ENCODE data around the gene CPNE1.
A peak's percentile ranks its signal among the peaks of the same experiment; 100 is the strongest.

CPNE1 gene

GRCh38 chr20:35651958-35652357, 12.7 kb downstream of the CPNE1 start:
- no peak for DNase-seq (ENCODE audit: low read depth)
- H3K4me3 ChIP-seq (replicated peaks; ENCODE audit: low read depth, low read length), result no peak overlapping the region
- TF ChIP-seq CTCF (IDR thresholded peaks at IDR 0.05; ENCODE audit: low read length, missing control alignments), result no peak

- H3K4me3 ChIP-seq (replicated peaks; ENCODE audit: low read depth, low read length), result no peak overlapping the region
- no peak for TF ChIP-seq CTCF (IDR thresholded peaks at IDR 0.05; ENCODE audit: low read length, missing control alignments)
- DNase-seq (ENCODE audit: low read depth), result no peak
These were observed 14.1 kb downstream of the CPNE1 start for GRCh38 chr20:35650632-35651031.

- peak; percentile 61 for DNase-seq (ENCODE audit: low read depth)
- no peak overlapping the region for H3K4me3 ChIP-seq (replicated peaks; ENCODE audit: low read depth, low read length)
- no peak for TF ChIP-seq CTCF (IDR thresholded peaks at IDR 0.05; ENCODE audit: low read length, missing control alignments)
These were observed 15.9 kb downstream of the CPNE1 start for GRCh38 chr20:35648836-35649235.

- DNase-seq (ENCODE audit: low read depth), result no peak
- TF ChIP-seq CTCF (IDR thresholded peaks at IDR 0.05; ENCODE audit: low read length, missing control alignments), result no peak
- H3K4me3 ChIP-seq (replicated peaks; ENCODE audit: low read depth, low read length), result no peak overlapping the region
These were observed 19.9 kb downstream of the CPNE1 start for GRCh38 chr20:35644806-35645205.

GRCh38 chr20:35643045-35643444, 21.7 kb downstream of the CPNE1 start:
- no peak overlapping the region for H3K4me3 ChIP-seq (replicated peaks; ENCODE audit: low read depth, low read length)
- TF ChIP-seq CTCF (IDR thresholded peaks at IDR 0.05; ENCODE audit: low read length, missing control alignments), result no peak
- no peak for DNase-seq (ENCODE audit: low read depth)

GRCh38 chr20:35641743-35642142, 23.0 kb downstream of the CPNE1 start:
- H3K4me3 ChIP-seq (replicated peaks; ENCODE audit: low read depth, low read length), result no peak overlapping the region
- no peak for DNase-seq (ENCODE audit: low read depth)
- no peak for TF ChIP-seq CTCF (IDR thresholded peaks at IDR 0.05; ENCODE audit: low read length, missing control alignments)

- H3K4me3 ChIP-seq (replicated peaks; ENCODE audit: low read depth, low read length), result no peak overlapping the region
- no peak for DNase-seq (ENCODE audit: low read depth)
- TF ChIP-seq CTCF (IDR thresholded peaks at IDR 0.05; ENCODE audit: low read length, missing control alignments), result no peak
These were observed 24.0 kb downstream of the CPNE1 start for GRCh38 chr20:35640724-35641123.

Measured in fibroblast of pulmonary artery (primary cell).